Measurements from ENCODE around the gene ATG13.

- TF ChIP-seq EP300 (IDR thresholded peaks at IDR 0.05) (no peak), CTCF (IDR thresholded peaks at IDR 0.05) (no peak), POLR2A (IDR thresholded peaks at IDR 0.05) (no peak)
Observed at GRCh38 chr11:46574656-46575055, 42.7 kb upstream of the ATG13 start.
